A673 (cell line): ENCODE measurements around the gene SDHD. TPM values are rescaled to one million over a fixed set of nuclear protein-coding genes. Genes with fewer than 3 reads are reported as not detected.

Experiments
- BruUV-seq: library from RNA; stranded (reverse); fragments of 400-500 nt; replicated peaks from 2 replicates; lab custom pipeline; 2021; lab: Mats Ljungman, UMichigan
- CTCF ChIA-PET: fragments of 300-600 bp; sonication (Branson Sonifier 250); formaldehyde crosslinking; loops from one replicate; lab custom pipeline; 2022; ENCODE audit warnings: antibody characterized with exemption; lab: Charles Lee
- POLR2A ChIA-PET: fragments of 300-600 bp; sonication (Branson Sonifier 250); formaldehyde crosslinking; loops from one replicate; lab custom pipeline; 2022; ENCODE audit warnings: antibody characterized with exemption; ENCODE audit not compliant: low non-redundant PET; lab: Charles Lee
- DNase-seq: peaks from one replicate; pipeline ENCODE4 v3.0.0-alpha.2; 2015; ENCODE audit warnings: low spot score
- H3K27ac ChIP-seq: fragments of 200-600 bp; sonication (generic); 2 replicates; pipeline ENCODE4 v1.5.1; 2016; ENCODE audit warnings: mixed run types, low read depth, mild to moderate bottlenecking, mixed read lengths, antibody characterized with exemption, low read length; ENCODE audit not compliant: poor library complexity, severe bottlenecking
- H3K27me3 ChIP-seq: fragments of 200-600 bp; sonication (generic); replicated peaks from 2 replicates; pipeline ENCODE4 v1.6.1; 2017; ENCODE audit warnings: mixed run types, low read depth, mild to moderate bottlenecking, mixed read lengths, antibody characterized with exemption, low read length; ENCODE audit not compliant: insufficient read depth, poor library complexity
- H3K36me3 ChIP-seq: fragments of 200-600 bp; sonication (generic); 2 replicates; pipeline ENCODE4 v1.6.1; 2016; ENCODE audit warnings: mixed run types, mild to moderate bottlenecking, mixed read lengths, antibody characterized with exemption, low read length; ENCODE audit not compliant: insufficient read depth, poor library complexity, severe bottlenecking
- H3K4me1 ChIP-seq: fragments of 200-600 bp; sonication (generic); 2 replicates; pipeline ENCODE4 v1.6.1; 2017; ENCODE audit warnings: mixed run types, mild to moderate bottlenecking, mixed read lengths, antibody characterized with exemption, low read length; ENCODE audit not compliant: insufficient read depth, poor library complexity, severe bottlenecking
- H3K4me3 ChIP-seq: fragments of 200-600 bp; sonication (generic); 2 replicates; pipeline ENCODE4 v1.5.1; 2016; ENCODE audit warnings: low read depth, mixed run types, mild to moderate bottlenecking, mixed read lengths, low read length; ENCODE audit not compliant: poor library complexity, severe bottlenecking
- H3K9me3 ChIP-seq: fragments of 200-600 bp; sonication (generic); 2 replicates; pipeline ENCODE4 v1.6.1; 2016; ENCODE audit warnings: mixed run types, low read depth, mild to moderate bottlenecking, mixed read lengths, antibody characterized with exemption, low read length; ENCODE audit not compliant: poor library complexity, severe bottlenecking
- EZH2 ChIP-seq: fragments of 200-600 bp; sonication (generic); IDR thresholded peaks from 2 replicates; pipeline ENCODE4 v1.6.1; 2017; ENCODE audit warnings: borderline replicate concordance, low read depth, mild to moderate bottlenecking, mixed read lengths, antibody characterized with exemption, low read length; ENCODE audit not compliant: poor library complexity, severe bottlenecking
- intact Hi-C: fragments of 100-400 bp; cut with micrococcal nuclease; formaldehyde crosslinking; loops from one replicate; pipeline ENCODE4 v1.10.0; 2022; ENCODE audit not compliant: unreplicated experiment
- total RNA-seq: library from RNA; stranded (reverse); gene quantifications from 2 replicates; pipeline ENCODE4 v1.2.3, GENCODE V29; 2021
- TF ChIP-seq, protein P1 (sequence below): fragments of 300-800, 200-600 bp; sonication (generic); conservative IDR thresholded peaks from 2 replicates; pipeline ENCODE4 v1.5.1; 2017; ENCODE audit warnings: low read depth, mild to moderate bottlenecking, antibody characterized with exemption, low read length, moderate library complexity, mixed read lengths

Gene SDHD
- total RNA-seq, 1 experiment from 2014 or later = 135 TPM

DNA sequence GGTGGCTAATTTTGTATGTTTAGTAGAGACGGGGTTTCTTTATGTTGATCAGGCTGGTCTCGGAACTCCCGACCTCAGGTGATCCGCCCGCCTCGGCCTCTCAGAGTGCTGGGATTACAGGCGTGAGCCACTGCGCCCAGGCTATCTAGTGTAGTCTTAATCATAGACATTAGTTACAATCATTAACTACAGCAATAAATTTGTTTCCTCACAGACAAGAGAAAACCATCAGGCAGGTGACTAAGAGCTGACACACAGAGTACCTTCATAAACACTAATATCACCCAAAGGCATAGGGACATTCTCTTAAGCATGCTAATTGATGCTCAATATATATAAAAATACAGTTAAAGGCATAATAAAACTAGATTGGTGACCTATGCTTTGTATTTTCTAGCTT is 19.4 kb downstream of the SDHD start:
- CTCF ChIA-PET = interaction anchor here (0.6 kb wide), 1 partner anchor 62 kb away, joined by 3 read pairs; no protein-coding TSS in a partner anchor

DNA sequence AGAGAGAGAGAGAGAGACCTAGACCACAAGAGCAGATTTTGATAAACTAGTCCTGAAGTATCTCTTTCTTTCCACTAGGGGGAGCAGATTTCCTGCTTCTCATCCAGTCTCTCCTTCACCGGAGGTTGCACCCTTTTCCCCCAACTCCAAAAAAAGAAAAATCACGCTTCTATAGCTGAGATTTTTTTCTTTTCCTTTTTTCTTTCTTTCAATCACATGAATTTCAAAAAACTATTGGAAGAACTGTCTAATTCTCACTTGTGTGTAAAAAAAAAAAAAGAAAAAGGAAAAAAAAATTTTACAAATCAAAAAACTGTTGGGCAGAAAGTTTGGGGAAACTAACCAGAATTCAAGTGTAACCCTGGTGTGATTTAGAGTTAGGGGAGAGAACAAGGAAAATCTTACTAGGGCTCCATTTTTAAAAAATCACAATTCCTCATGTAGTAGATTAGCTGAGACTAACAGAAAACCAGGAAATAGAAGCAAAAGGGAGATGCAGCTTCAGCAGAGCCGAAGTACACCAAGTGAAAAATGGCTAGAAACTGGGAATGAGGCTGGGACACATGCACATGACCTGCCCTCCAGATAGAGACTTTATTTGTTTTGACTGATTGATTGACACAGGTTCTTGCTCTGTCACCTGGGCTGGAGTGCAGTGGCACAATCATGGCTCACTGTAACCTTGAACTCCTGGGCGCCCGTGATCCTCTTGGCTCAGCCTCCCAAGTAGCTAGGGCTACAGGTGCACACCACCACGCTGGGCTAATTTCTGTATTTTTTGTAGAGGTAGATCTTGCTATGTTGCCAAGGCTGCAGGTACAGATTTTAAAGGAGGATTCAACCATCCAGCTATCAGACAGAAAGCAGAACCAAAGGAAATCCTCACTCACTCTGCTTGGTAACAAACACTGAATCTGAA is 27.1 kb downstream of the SDHD start:
- Histone ChIP-seq H3K36me3 (no peaks in the 10 kb centered on the region), H3K27ac (no peak overlapping the region), H3K4me1 (peaks cover 5% of the 10 kb centered on the region), H3K9me3 (peaks cover 3% of the 10 kb centered on the region), H3K27me3 (no peaks in the 10 kb centered on the region), H3K4me3 (no peak overlapping the region)
- ChIA-PET CTCF (interaction anchor here (0.6 to 1.3 kb wide), 11 partner anchors 12 to 1805 kb away, joined by 3 to 17 read pairs (median 4); partner anchors contain the start of gene BCO2), POLR2A (interaction anchor here (0.5 to 0.6 kb wide), 3 partner anchors 10 to 31 kb away, joined by 3 to 11 read pairs (median 3); no protein-coding TSS in a partner anchor)
- TF ChIP-seq, protein P1, sequence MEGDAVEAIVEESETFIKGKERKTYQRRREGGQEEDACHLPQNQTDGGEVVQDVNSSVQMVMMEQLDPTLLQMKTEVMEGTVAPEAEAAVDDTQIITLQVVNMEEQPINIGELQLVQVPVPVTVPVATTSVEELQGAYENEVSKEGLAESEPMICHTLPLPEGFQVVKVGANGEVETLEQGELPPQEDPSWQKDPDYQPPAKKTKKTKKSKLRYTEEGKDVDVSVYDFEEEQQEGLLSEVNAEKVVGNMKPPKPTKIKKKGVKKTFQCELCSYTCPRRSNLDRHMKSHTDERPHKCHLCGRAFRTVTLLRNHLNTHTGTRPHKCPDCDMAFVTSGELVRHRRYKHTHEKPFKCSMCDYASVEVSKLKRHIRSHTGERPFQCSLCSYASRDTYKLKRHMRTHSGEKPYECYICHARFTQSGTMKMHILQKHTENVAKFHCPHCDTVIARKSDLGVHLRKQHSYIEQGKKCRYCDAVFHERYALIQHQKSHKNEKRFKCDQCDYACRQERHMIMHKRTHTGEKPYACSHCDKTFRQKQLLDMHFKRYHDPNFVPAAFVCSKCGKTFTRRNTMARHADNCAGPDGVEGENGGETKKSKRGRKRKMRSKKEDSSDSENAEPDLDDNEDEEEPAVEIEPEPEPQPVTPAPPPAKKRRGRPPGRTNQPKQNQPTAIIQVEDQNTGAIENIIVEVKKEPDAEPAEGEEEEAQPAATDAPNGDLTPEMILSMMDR = peak; percentile 76
- TF ChIP-seq EZH2 = no peak
- peak; percentile 82 for DNase-seq
- BruUV-seq = no TSS peak
- intact Hi-C loops = loop anchor here (1.0 kb wide), 2 partner anchors 62 to 167 kb away; partner anchors contain the start of gene BCO2

More for the DNA sequence above, 19.4 kb downstream of the SDHD start:
- TF ChIP-seq, protein P1 = no peak
- no peak for TF ChIP-seq EZH2
- H3K4me3 ChIP-seq = no peak overlapping the region
- no peak for DNase-seq
- H3K27me3 ChIP-seq = no peaks in the 10 kb centered on the region
- no peaks in the 10 kb centered on the region for H3K36me3 ChIP-seq
- H3K9me3 ChIP-seq = peaks cover 3% of the 10 kb centered on the region
- intact Hi-C loops = no loop called here
- H3K27ac ChIP-seq = no peak overlapping the region
- H3K4me1 ChIP-seq = no peaks in the 10 kb centered on the region
- no TSS peak for BruUV-seq
- POLR2A ChIA-PET = no interaction called here

DNA sequence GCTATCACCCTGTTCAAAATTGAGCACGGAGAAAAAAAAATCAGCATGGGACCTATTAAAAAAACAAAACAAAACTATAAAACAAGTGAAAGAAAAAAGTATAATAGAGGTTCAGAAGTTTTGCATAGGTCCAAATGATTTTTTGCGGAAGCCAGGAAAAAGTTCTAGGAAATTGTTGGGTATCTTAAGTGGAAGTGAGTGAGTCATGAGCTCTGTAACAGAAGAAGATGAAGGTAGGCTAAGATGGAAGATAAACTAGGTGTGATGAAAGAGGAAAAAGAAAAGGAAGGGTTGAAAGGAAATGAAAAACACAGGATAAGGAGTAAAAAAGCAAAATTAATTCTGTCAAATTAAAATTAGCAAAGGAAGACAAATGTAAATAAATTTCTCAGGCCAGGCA is 27.8 kb downstream of the SDHD start:
- CTCF ChIA-PET = interaction anchor here (0.6 to 1.2 kb wide), 3 partner anchors 13 to 165 kb away, joined by 3 to 17 read pairs (median 3); no protein-coding TSS in a partner anchor

More for the DNA sequence above, 27.8 kb downstream of the SDHD start:
- intact Hi-C loops = no loop called here
- no peak overlapping the region for H3K4me3 ChIP-seq
- H3K4me1 ChIP-seq = peaks cover 10% of the 10 kb centered on the region
- no peaks in the 10 kb centered on the region for H3K36me3 ChIP-seq
- BruUV-seq = no TSS peak
- H3K27ac ChIP-seq = no peak overlapping the region
- DNase-seq = no peak
- peaks cover 3% of the 10 kb centered on the region for H3K9me3 ChIP-seq
- H3K27me3 ChIP-seq = no peaks in the 10 kb centered on the region
- no peak for TF ChIP-seq EZH2
- TF ChIP-seq, protein P1 = no peak
- POLR2A ChIA-PET = interaction anchor here (0.5 to 0.6 kb wide), 2 partner anchors 10 to 29 kb away, joined by 3 to 11 read pairs; no protein-coding TSS in a partner anchor
